ENCODE data around the gene ABCA8. TPM values are rescaled to one million over a fixed set of nuclear protein-coding genes. Genes with fewer than 3 reads are reported as not detected.

The ABCA8 gene
- total RNA-seq, 1 donor from 2014 or later: not detected

- Histone ChIP-seq H3K4me1 (ENCODE audit: insufficient read depth, low read length) (no peaks in the 10 kb centered on the region), H3K4me2 (ENCODE audit: low read length) (no peak overlapping the region), H2AFZ (ENCODE audit: low read depth, low read length) (no peak overlapping the region), H3K27me3 (ENCODE audit: insufficient read depth, low read length) (no peaks in the 10 kb centered on the region), H3K9ac (ENCODE audit: low read length) (no peak overlapping the region), H3K79me2 (ENCODE audit: insufficient read depth, low read length) (no peaks in the 10 kb centered on the region), H4K20me1 (ENCODE audit: insufficient read depth, low read length) (no peaks in the 10 kb centered on the region), H3K4me3 (ENCODE audit: insufficient read depth, low read depth, low read length) (no peak overlapping the region), H3K27ac (ENCODE audit: low read depth, low read length) (no peak overlapping the region), H3K36me3 (ENCODE audit: insufficient read depth, low read length) (no peaks in the 10 kb centered on the region), H3K9me3 (ENCODE audit: insufficient read depth, low read depth, low read length) (no peaks in the 10 kb centered on the region)
- FAIRE-seq (no peak), DNase-seq (ENCODE audit: low read depth) (no peak)
- TF ChIP-seq CTCF (IDR thresholded peaks at IDR 0.05; ENCODE audit: insufficient read depth, low read depth, low read length) (no peak), EZH2 (IDR thresholded peaks at IDR 0.05; ENCODE audit: insufficient read depth, low read length) (no peak)
- Mint-ChIP-seq H3K4me1 (ENCODE audit: low read depth, unreplicated experiment) (no peaks in the 10 kb centered on the region), H3K4me3 (ENCODE audit: unreplicated experiment) (no peak overlapping the region), H3K36me3 (ENCODE audit: low read depth, unreplicated experiment) (no peaks in the 10 kb centered on the region), H3K9me3 (ENCODE audit: unreplicated experiment) (no peaks in the 10 kb centered on the region), H3K27me3 (ENCODE audit: low read depth, unreplicated experiment) (no peaks in the 10 kb centered on the region), H3K27ac (ENCODE audit: unreplicated experiment) (no peak overlapping the region)
These were observed 30.1 kb downstream of the ABCA8 start for GRCh38 chr17:68924793-68925720.

DNA sequence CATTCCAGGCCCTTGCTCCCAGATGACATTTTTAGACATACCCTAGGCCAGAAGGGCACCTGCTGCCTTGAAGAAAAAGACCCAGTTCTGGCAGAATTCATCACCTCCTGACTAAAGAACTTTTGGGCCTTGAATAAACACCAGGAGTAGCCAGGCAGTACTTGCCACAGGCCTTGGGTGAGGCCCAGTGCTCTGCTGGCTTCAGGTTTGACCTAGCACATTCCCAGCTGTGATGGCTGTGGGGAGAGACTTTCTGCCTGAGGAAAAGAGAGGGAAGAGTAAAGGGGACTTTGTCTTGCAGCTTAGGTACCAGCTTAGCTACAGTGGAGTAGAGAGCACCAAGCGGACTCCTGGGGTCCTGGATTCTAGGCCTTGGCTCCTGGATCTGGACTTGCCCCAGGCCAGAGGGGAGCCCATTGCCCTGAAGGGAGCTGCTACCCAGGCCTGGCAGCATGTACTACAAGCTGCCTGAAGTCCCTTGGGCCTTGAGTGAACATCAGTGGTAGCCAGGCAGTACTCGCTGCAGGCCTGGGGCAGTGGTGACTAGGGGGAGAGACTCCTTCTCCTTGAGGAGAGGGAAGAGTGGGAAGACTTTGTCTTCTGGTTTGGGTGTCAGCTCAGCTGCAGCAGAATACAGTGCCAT is 44.3 kb downstream of the ABCA8 start:
- no peak overlapping the region for H3K4me2 ChIP-seq (ENCODE audit: low read length)
- no peak overlapping the region for H3K4me3 ChIP-seq (ENCODE audit: insufficient read depth, low read depth, low read length)
- H3K4me1 Mint-ChIP-seq (ENCODE audit: low read depth, unreplicated experiment): peaks cover 25% of the 10 kb centered on the region
- no peak overlapping the region for H3K9ac ChIP-seq (ENCODE audit: low read length)
- no peak for FAIRE-seq
- no peaks in the 10 kb centered on the region for H3K9me3 Mint-ChIP-seq (ENCODE audit: unreplicated experiment)
- no peak for DNase-seq (ENCODE audit: low read depth)
- H4K20me1 ChIP-seq (ENCODE audit: insufficient read depth, low read length): no peaks in the 10 kb centered on the region
- no peaks in the 10 kb centered on the region for H3K9me3 ChIP-seq (ENCODE audit: insufficient read depth, low read depth, low read length)
- H2AFZ ChIP-seq (ENCODE audit: low read depth, low read length): no peak overlapping the region
- H3K27me3 ChIP-seq (ENCODE audit: insufficient read depth, low read length): no peaks in the 10 kb centered on the region
- H3K27ac Mint-ChIP-seq (ENCODE audit: unreplicated experiment): no peak overlapping the region
- H3K79me2 ChIP-seq (ENCODE audit: insufficient read depth, low read length): no peaks in the 10 kb centered on the region
- peaks cover 4% of the 10 kb centered on the region for H3K4me1 ChIP-seq (ENCODE audit: insufficient read depth, low read length)
- no peaks in the 10 kb centered on the region for H3K36me3 ChIP-seq (ENCODE audit: insufficient read depth, low read length)
- H3K27ac ChIP-seq (ENCODE audit: low read depth, low read length): no peak overlapping the region
- H3K27me3 Mint-ChIP-seq (ENCODE audit: low read depth, unreplicated experiment): no peaks in the 10 kb centered on the region
- no peaks in the 10 kb centered on the region for H3K36me3 Mint-ChIP-seq (ENCODE audit: low read depth, unreplicated experiment)
- no peak for TF ChIP-seq EZH2 (IDR thresholded peaks at IDR 0.05; ENCODE audit: insufficient read depth, low read length)
- TF ChIP-seq CTCF (IDR thresholded peaks at IDR 0.05; ENCODE audit: insufficient read depth, low read depth, low read length): no peak
- H3K4me3 Mint-ChIP-seq (ENCODE audit: unreplicated experiment): no peak overlapping the region
